HG03520 (cell line): ENCODE measurements around the gene PAK3.

ENCODE experiments used
- ATAC-seq: cut with Tn5 transposase; IDR thresholded peaks from one replicate; pipeline ENCODE4 v1.9.1; 2021; ENCODE audit warnings: mild to moderate bottlenecking, moderate library complexity; ENCODE audit not compliant: unreplicated experiment

PAK3 gene

GRCh38 chrX:111095974-111096895, at the start of gene PAK3:
PAK3 (plus strand) TSS chrX:111096191; CDS start chrX:111123104, 26,913 bp downstream.
- ATAC-seq: peak; percentile 39

GRCh38 chrX:111047575-111047974, 48.4 kb upstream of the PAK3 start:
- ATAC-seq: no peak

GRCh38 chrX:111052478-111052877, 43.5 kb upstream of the PAK3 start:
- no peak for ATAC-seq

- ATAC-seq: no peak
These were observed 24.3 kb upstream of the PAK3 start for GRCh38 chrX:111071542-111072277.

- ATAC-seq: no peak
These were observed 12.9 kb upstream of the PAK3 start for GRCh38 chrX:111083081-111083480.

- ATAC-seq: no peak
These were observed 9.4 kb upstream of the PAK3 start for GRCh38 chrX:111086591-111087006.

GRCh38 chrX:111088628-111089027, 7.4 kb upstream of the PAK3 start:
- ATAC-seq: no peak

GRCh38 chrX:111090458-111090857, 5.5 kb upstream of the PAK3 start:
- no peak for ATAC-seq

GRCh38 chrX:111098874-111099273, 2.9 kb downstream of the PAK3 start:
- peak; percentile 72 for ATAC-seq

- ATAC-seq: peak; percentile 64
These were observed 4.2 kb downstream of the PAK3 start for GRCh38 chrX:111100191-111100590.

- ATAC-seq: no peak
These were observed 5.6 kb downstream of the PAK3 start for GRCh38 chrX:111101580-111101979.

- no peak for ATAC-seq
These were observed 6.6 kb downstream of the PAK3 start for GRCh38 chrX:111102636-111103035.

GRCh38 chrX:111103246-111103645, 7.3 kb downstream of the PAK3 start:
- no peak for ATAC-seq

GRCh38 chrX:111110098-111110775, 14.2 kb downstream of the PAK3 start:
- ATAC-seq: no peak

- no peak for ATAC-seq
These were observed 18.8 kb downstream of the PAK3 start for GRCh38 chrX:111114806-111115205.

- no peak for ATAC-seq
These were observed 20.7 kb downstream of the PAK3 start for GRCh38 chrX:111116666-111117065.

- ATAC-seq: no peak
These were observed 23.4 kb downstream of the PAK3 start for GRCh38 chrX:111119341-111119740.

GRCh38 chrX:111123125-111123524, 27.1 kb downstream of the PAK3 start:
- peak; percentile 71 for ATAC-seq

GRCh38 chrX:111123606-111124179, 27.7 kb downstream of the PAK3 start:
- ATAC-seq: peak; percentile 47

- ATAC-seq: no peak
These were observed 28.4 kb downstream of the PAK3 start for GRCh38 chrX:111124418-111124817.

- no peak for ATAC-seq
These were observed 31.0 kb downstream of the PAK3 start for GRCh38 chrX:111127038-111127437.
